GM18909 (cell line): ENCODE results near the gene CFDP1.

ENCODE experiments used
- ATAC-seq: cut with Tn5 transposase; IDR thresholded peaks from one replicate; pipeline ENCODE4 v1.9.1; 2021; ENCODE audit warnings: mild to moderate bottlenecking; ENCODE audit not compliant: unreplicated experiment, poor library complexity

Gene CFDP1

DNA sequence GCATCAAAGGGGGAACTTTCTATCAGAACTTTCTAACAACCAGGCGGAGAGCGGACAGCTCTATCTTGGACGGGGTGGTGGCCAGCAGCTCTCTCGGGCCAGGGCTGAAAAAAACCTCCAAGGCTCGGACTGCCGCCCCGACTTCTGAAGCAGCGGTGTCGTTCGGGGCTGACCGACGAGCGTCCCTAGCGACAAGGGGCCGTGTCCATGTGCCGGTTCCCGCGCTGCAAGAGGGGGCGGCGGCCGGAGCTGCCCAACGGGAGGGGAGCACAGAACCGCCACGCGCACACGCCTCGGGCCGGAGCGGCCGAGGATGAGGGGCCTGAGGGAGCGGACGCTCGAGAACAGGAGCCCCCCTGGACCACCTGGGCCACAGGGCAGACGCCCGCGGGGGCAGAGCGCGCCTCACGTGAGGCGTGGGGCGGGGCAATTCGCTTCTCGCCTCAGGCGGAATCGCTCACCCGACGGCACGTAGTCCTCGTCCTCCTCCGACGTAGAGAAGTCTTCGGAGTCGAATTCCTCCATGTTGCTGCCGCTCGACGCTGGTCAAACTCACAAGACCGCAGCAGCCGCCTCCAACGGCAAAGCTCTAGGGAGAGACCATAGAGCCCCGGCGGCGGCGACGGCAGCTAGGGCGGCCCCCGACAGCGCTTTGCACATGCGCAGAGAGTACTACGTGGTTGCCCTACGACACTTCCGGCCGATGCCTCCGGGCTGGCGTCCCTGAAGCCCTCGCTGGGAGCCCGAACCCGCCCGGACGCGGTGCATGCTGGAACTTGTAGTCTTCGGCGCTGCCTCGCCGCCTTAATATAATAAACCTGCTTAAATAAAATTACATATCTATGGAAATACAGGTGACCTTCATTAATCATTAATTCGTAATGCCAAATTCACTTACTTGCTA, at the start of gene CFDP1:
Gene CFDP1, minus strand, starts transcription at position 676 of the 904 bp plus-strand sequence. Its CDS starts 151 bp downstream, at position 525.
- ATAC-seq: peak; percentile 93

- ATAC-seq: no peak
Measured at GRCh38 chr16:75482434-75483205, 49.3 kb upstream of the CFDP1 start.

DNA sequence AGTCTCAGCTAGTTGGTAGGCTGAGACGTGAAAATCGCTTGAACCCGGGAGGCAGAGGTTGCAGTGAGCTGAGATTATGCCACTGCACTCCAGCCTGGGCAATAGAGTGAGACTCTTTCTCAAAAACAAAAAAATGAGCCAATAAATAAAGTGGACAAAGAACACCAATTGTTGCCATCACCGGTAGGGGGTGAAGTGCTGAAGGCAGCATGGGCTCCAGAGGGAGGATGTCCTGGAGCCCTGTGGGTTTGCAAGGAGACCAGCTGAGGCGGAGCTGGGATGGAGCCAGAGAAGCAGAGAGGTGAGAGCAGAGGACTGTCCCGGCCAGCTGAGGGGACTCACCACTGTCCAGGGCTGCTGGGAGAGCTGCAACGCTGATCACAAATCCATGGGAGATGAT, 48.2 kb upstream of the CFDP1 start:
- ATAC-seq: no peak

DNA sequence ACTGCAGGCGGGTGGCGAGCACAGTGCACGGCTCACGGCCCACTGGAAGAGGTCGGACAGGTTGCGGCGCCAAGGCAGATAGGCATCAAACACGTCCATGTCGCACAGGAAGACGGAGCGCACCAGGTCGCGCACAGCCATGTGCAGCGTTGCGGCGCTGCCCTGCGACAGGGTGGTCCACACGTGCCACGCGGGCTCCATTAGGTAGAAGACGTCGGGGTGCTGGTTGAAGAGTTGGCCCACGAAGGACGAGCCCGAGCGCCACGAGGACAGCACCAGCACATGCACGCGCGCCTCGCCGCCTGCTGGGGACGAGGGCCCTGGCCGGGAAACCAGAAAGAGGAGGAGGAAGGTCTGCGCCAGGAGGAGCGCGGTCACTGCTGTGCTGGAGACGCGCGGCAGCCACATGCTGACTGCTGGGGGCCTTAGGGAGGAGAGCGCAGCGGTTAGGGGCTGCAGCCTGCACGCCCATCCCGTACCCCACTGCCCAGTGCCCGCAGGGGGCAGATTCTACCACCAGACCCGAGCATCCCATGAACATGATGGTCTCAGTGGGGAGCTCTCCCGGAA, 46.2 kb upstream of the CFDP1 start:
- no peak for ATAC-seq

GRCh38 chr16:75478480-75479345, 45.4 kb upstream of the CFDP1 start:
- no peak for ATAC-seq

GRCh38 chr16:75477680-75478473, 44.6 kb upstream of the CFDP1 start:
- no peak for ATAC-seq

GRCh38 chr16:75476817-75477216, 43.5 kb upstream of the CFDP1 start:
- ATAC-seq: no peak

DNA sequence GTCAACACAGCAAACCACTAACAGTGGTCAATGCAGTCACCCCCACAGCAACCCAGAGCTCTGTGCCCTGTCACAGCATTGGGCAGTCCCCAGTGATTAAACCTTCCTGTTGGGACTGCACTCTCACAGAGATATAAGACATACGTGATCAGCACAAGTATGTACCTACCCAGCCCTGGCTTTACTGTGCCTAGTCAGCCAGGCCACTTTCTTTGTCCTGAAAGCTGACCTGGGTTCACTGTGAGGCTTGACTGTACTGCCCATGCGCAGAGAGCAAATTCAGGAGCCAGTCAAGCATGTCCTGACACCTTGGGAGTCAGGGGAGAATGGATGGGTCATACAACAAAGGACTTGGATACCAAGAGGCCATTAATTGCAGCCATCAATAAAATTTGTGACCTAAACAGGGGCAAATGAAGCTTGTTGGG, 42.1 kb upstream of the CFDP1 start:
- ATAC-seq: no peak

- ATAC-seq: no peak
Measured at GRCh38 chr16:75472908-75473877, 39.9 kb upstream of the CFDP1 start.

DNA sequence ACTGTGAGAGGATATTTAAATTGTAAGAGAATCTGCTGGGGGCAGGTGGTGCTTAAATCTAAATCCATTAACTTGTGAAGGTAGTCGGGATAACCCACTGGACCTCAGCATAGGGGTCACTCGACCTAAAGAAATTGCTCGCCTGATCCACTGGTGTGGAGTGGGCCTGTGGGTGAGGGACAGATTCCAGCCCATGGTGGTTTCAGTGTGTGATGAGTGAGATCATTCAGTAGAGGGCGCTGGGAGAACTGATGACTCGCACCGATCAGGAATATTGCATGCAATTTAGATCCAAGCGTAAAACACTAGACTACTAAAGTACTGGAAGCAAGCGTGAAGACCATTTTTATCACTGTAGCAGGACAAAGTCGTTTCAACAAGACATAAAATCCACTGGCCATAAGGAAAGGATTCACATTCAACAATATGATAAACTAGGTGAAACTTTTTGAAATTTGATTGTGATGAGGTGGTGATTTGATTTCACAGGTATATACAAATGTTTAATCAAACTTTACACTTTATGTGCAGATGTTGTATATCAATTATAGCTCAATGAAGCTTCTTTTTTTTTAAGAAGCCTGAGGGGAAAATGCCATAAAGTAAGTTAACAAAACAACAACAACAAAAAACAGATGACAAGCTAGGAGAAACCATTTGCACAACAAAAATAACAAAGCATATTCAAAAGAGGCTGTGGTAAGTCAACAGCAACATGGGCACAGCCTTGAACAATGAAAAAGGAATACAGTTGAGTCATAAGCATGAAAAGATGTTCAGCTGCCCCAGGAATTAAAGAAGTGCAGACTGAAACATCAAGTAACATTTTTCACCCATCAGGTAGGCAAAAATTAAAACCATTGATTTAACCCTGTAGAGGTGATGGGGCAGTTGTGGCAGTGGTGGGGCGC, 38.7 kb upstream of the CFDP1 start:
- peak; percentile 82 for ATAC-seq

GRCh38 chr16:75466760-75467159, 33.5 kb upstream of the CFDP1 start:
- ATAC-seq: no peak

DNA sequence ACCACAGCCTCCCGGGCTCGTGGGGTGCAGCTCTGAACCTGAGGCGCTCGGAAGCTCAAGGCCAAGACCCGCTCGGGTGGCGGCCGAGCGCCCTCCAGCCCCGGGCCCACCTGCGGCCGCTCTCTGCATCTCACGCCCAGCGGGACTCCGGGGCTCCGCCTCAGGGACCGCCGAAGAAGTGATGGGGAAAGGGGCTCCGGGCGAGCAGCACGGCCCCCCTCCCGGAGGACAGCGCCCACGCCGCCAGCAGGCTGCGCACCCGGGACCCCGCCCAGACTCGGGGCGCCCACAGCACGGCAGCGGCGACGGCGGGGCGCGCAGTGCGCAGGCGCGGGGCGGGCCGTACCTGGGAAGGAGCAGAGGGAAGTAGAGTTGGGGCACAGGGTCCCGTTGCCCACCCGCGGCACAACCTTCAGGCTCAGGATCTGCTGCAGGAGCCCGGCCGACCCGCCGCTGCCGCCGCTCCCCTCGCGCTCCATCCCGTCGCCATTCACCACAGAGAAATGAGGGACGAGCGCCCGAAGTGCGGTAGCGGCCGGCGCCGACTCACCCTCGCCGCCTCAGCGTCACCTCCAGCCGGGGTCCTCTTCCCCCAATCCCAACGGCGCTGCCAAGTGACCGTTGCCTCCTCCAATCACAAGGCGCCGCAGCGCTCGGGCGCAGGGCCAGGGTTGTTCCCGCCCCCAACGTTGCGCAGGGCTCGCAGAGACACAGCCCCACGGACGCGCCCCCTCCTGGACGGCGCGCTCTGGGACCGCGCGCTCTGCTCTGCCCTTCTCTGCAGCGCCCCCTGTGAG, 31.0 kb upstream of the CFDP1 start, which contains the start of gene TMEM170A:
Gene TMEM170A, minus strand, starts transcription at position 568 of the 797 bp plus-strand sequence. Its CDS starts 89 bp downstream, at position 479.
- ATAC-seq: peak; percentile 92

- ATAC-seq: peak; percentile 16
Measured at GRCh38 chr16:75463389-75464121, 30.3 kb upstream of the CFDP1 start.

GRCh38 chr16:75462806-75463205, 29.5 kb upstream of the CFDP1 start:
- peak; percentile 30 for ATAC-seq

- ATAC-seq: no peak
Measured at GRCh38 chr16:75461575-75461974, 28.3 kb upstream of the CFDP1 start.
